Spleen (tissue), 7 donors: ENCODE measurements around the gene TEX29.

Experiments
- POLR2AphosphoS5 ChIP-seq, 3 donors: sonication (generic); formaldehyde crosslinking; IDR thresholded peaks; one replicate each; pipeline ENCODE4 v1.5.1; 2017; ENCODE audit warnings: antibody characterized with exemption in 3 of 3
- TF ChIP-seq, protein P1 (sequence below), 11 experiments: fragments of 200-600 bp in 7 of 11; fragments of 450-650 bp in 4 of 11; sonication (generic) in 4 of 11; IDR thresholded peaks in 8 of 11; conservative IDR thresholded peaks in 3 of 11; 1 replicate in 7 of 11; 2 replicates in 4 of 11; pipeline versions ENCODE4 v1.4.0 to v1.8.0; 2016 to 2021; ENCODE audit warnings: antibody characterized with exemption in 11 of 11, inconsistent platforms in 4 of 11, mild to moderate bottlenecking in 1 of 11
- donor health status: DM: no; HTN: no; CAD: no; lungs with moderate emphysema.
- donor health status: DM: no; HTN: no; CAD: no.
- donor health status: DM: no; HTN: no; CAD: no.

DNA sequence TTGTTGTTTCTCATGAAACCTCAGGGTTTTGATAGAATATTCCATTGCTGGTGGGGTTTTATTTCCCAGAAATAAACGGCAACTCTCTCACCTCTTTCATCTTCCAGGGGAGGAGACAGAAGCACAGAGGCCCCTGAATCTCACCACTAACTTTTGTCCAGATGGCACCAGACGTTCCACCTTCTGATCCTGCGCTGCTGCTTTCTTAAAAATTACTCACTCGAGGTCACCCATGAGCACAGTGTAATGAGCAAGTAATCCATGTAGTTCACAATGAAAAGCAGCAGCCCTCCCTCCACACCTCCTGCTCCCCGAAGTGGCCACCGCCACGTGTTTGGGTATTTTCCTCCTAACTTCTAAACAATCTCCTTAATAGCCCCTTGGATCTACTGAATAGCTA lies 51.3 kb downstream of the TEX29 start:
- TF ChIP-seq, protein P1, sequence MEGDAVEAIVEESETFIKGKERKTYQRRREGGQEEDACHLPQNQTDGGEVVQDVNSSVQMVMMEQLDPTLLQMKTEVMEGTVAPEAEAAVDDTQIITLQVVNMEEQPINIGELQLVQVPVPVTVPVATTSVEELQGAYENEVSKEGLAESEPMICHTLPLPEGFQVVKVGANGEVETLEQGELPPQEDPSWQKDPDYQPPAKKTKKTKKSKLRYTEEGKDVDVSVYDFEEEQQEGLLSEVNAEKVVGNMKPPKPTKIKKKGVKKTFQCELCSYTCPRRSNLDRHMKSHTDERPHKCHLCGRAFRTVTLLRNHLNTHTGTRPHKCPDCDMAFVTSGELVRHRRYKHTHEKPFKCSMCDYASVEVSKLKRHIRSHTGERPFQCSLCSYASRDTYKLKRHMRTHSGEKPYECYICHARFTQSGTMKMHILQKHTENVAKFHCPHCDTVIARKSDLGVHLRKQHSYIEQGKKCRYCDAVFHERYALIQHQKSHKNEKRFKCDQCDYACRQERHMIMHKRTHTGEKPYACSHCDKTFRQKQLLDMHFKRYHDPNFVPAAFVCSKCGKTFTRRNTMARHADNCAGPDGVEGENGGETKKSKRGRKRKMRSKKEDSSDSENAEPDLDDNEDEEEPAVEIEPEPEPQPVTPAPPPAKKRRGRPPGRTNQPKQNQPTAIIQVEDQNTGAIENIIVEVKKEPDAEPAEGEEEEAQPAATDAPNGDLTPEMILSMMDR (IDR thresholded peaks at IDR 0.05 in 8 of 11, conservative IDR thresholded peaks at IDR 0.05 in 3 of 11) = no peak
- TF ChIP-seq POLR2AphosphoS5 (IDR thresholded peaks at IDR 0.05) = no peak
